Breast epithelium (tissue), 4 donors: ENCODE data around the gene BCAS1. TPM values are rescaled to one million over a fixed set of nuclear protein-coding genes. Genes with fewer than 3 reads are reported as not detected.

Experiments
- DNase-seq, 2 donors: peaks; one replicate each; pipeline ENCODE4 v3.0.0-alpha.2; 2019; ENCODE audit warnings: low spot score in 2 of 2
- H3K27ac ChIP-seq, 2 donors: fragments of 200-600 bp; sonication (generic) in 1 of 2; one replicate each; pipeline ENCODE4 v1.5.1; 2016 to 2019; ENCODE audit warnings: mild to moderate bottlenecking in 1 of 2
- H3K27me3 ChIP-seq, 2 donors: fragments of 200-600 bp; sonication (generic) in 1 of 2; one replicate each; pipeline versions ENCODE4 v1.5.1 to v1.6.0; 2017 to 2019; ENCODE audit warnings: control low read depth in 1 of 2, mild to moderate bottlenecking in 1 of 2
- H3K36me3 ChIP-seq: fragments of 200-600 bp; one replicate; pipeline ENCODE4 v1.5.1; 2019
- H3K4me1 ChIP-seq, 2 donors: fragments of 200-600 bp; sonication (generic); one replicate each; pipeline ENCODE4 v1.5.1; 2016 to 2019; ENCODE audit warnings: control low read depth in 1 of 2
- H3K4me3 ChIP-seq, 3 donors: fragments of 200-600 bp; sonication (generic); 1 replicate in 2 of 3; 2 replicates in 1 of 3; pipeline ENCODE4 v1.5.1; 2016 to 2019; ENCODE audit warnings: mild to moderate bottlenecking in 3 of 3, moderate library complexity in 2 of 3
- H3K9me3 ChIP-seq, 2 donors: fragments of 200-600 bp; sonication (generic) in 1 of 2; one replicate each; pipeline ENCODE4 v1.5.1; 2016 to 2019; ENCODE audit warnings: control low read depth in 1 of 2
- CTCF ChIP-seq, 3 donors: fragments of 450-650 bp; IDR thresholded peaks; one replicate each; pipeline ENCODE4 v1.5.1; 2016 to 2017; ENCODE audit warnings: antibody characterized with exemption in 3 of 3, mild to moderate bottlenecking in 3 of 3, moderate library complexity in 3 of 3
- POLR2A ChIP-seq: fragments of 450-650 bp; IDR thresholded peaks from one replicate; pipeline ENCODE4 v1.6.1; 2016; ENCODE audit warnings: antibody characterized with exemption, mild to moderate bottlenecking, moderate library complexity
- POLR2AphosphoS5 ChIP-seq, 3 donors: sonication (generic); formaldehyde crosslinking; IDR thresholded peaks; one replicate each; pipeline ENCODE4 v1.6.1; 2017; ENCODE audit warnings: antibody characterized with exemption in 3 of 3
- intact Hi-C: fragments of 100-400 bp; cut with DNase I; formaldehyde crosslinking; loops from one replicate; pipeline ENCODE4 v1.15.1; 2023; ENCODE audit warnings: low total_unique reads
- total RNA-seq, 3 donors: library from RNA; depleted of rRNA; stranded (reverse); fragments of >200 nt; gene quantifications; one replicate each; pipeline ENCODE4 v1.1.0, GENCODE V29; 2016

The BCAS1 gene
- total RNA-seq, 3 donors from 2014 or later = 0.98 to 3.1 TPM; not detected in 1

GRCh38 chr20:54004445-54004844 is 65.9 kb downstream of the BCAS1 start:
- no peak for TF ChIP-seq POLR2A
- TF ChIP-seq CTCF (IDR thresholded peaks at IDR 0.05) = no peak
- no peak for TF ChIP-seq POLR2AphosphoS5 (IDR thresholded peaks at IDR 0.05)
- DNase-seq = no peak
- Histone ChIP-seq H3K36me3 (no peaks in the 10 kb centered on the region), H3K9me3 (peaks cover 6 to 25% of the 10 kb centered on the region in 2 donors), H3K27me3 (no peaks in the 10 kb centered on the region), H3K27ac (no peak overlapping the region), H3K4me1 (no peaks in the 10 kb centered on the region), H3K4me3 (no peak overlapping the region)
- intact Hi-C loops = no loop called here

- Histone ChIP-seq H3K27ac (no peak overlapping the region), H3K4me3 (no peak overlapping the region), H3K27me3 (no peaks in the 10 kb centered on the region), H3K9me3 (peaks cover 6 to 25% of the 10 kb centered on the region in 2 donors), H3K4me1 (no peaks in the 10 kb centered on the region), H3K36me3 (no peaks in the 10 kb centered on the region)
- intact Hi-C loops = no loop called here
- DNase-seq = no peak
- TF ChIP-seq POLR2A (no peak), POLR2AphosphoS5 (IDR thresholded peaks at IDR 0.05) (no peak), CTCF (IDR thresholded peaks at IDR 0.05) (no peak)
Observed at GRCh38 chr20:54002741-54003140, 67.7 kb downstream of the BCAS1 start.

- DNase-seq = no peak
- intact Hi-C loops = no loop called here
- no peak overlapping the region for H3K4me3 ChIP-seq
- H3K36me3 ChIP-seq = no peaks in the 10 kb centered on the region
- peaks cover 6 to 25% of the 10 kb centered on the region in 2 donors for H3K9me3 ChIP-seq
- H3K27ac ChIP-seq = no peak overlapping the region
- H3K4me1 ChIP-seq = no peaks in the 10 kb centered on the region
- H3K27me3 ChIP-seq = no peaks in the 10 kb centered on the region
- no peak for TF ChIP-seq CTCF (IDR thresholded peaks at IDR 0.05)
- no peak for TF ChIP-seq POLR2AphosphoS5 (IDR thresholded peaks at IDR 0.05)
- TF ChIP-seq POLR2A = no peak
Observed at GRCh38 chr20:54002056-54002575, 68.3 kb downstream of the BCAS1 start.

- intact Hi-C loops = no loop called here
- H3K27me3 ChIP-seq = no peaks in the 10 kb centered on the region
Observed at GRCh38 chr20:54000914-54001313, 69.5 kb downstream of the BCAS1 start.

GRCh38 chr20:54000262-54000661 is 70.1 kb downstream of the BCAS1 start:
- Histone ChIP-seq H3K27me3 (no peaks in the 10 kb centered on the region), H3K36me3 (no peaks in the 10 kb centered on the region), H3K27ac (no peak overlapping the region), H3K9me3 (peaks cover 6 to 25% of the 10 kb centered on the region in 2 donors), H3K4me3 (no peak overlapping the region), H3K4me1 (no peaks in the 10 kb centered on the region)
- no peak for TF ChIP-seq POLR2AphosphoS5 (IDR thresholded peaks at IDR 0.05)
- no peak for TF ChIP-seq POLR2A
- TF ChIP-seq CTCF (IDR thresholded peaks at IDR 0.05) = no peak
- intact Hi-C loops = no loop called here
- DNase-seq = no peak

More at GRCh38 chr20:54000914-54001313, 69.5 kb downstream of the BCAS1 start:
- H3K36me3 ChIP-seq = no peaks in the 10 kb centered on the region
- no peaks in the 10 kb centered on the region for H3K4me1 ChIP-seq
- no peak overlapping the region for H3K27ac ChIP-seq
- TF ChIP-seq POLR2AphosphoS5 (IDR thresholded peaks at IDR 0.05) (no peak), CTCF (IDR thresholded peaks at IDR 0.05) (no peak), POLR2A (no peak)
- no peak overlapping the region for H3K4me3 ChIP-seq
- H3K9me3 ChIP-seq = peaks cover 6 to 25% of the 10 kb centered on the region in 2 donors
- DNase-seq = no peak
